ENCODE data around the gene ARHGEF16.

GRCh38 chr1:3417934-3418333 lies 36.5 kb upstream of the ARHGEF16 start:
- TF ChIP-seq EZH2 (IDR thresholded peaks at IDR 0.05; ENCODE audit: borderline replicate concordance, low read length) = no peak
- no peak for TF ChIP-seq CTCF (conservative IDR thresholded peaks at IDR 0.05 in 1 of 2, IDR thresholded peaks at IDR 0.05 in 1 of 2; ENCODE audit: extremely low read depth in 1 of 2, insufficient read depth in 1 of 2, low read depth in 1 of 2, low read length in 2 of 2)
